Left renal cortex interstitium (tissue), 4 donors: ENCODE data around the gene CNTN5. TPM values are rescaled to one million over a fixed set of nuclear protein-coding genes. Genes with fewer than 3 reads are reported as not detected.
A peak's percentile ranks its signal among the peaks of the same experiment; 100 is the strongest.

ENCODE experiments used
- DNase-seq, 4 donors: peaks; one replicate each; pipeline ENCODE4 v3.0.0-alpha.2; 2013; ENCODE audit warnings: low read depth in 4 of 4, low spot score in 2 of 4, missing footprints in 1 of 4
- polyA plus RNA-seq, 4 donors: library from polyadenylated mRNA; unstranded; fragments of 120-200 nt; gene quantifications; one replicate each; pipeline ENCODE4 v1.2.1, GENCODE V29; 2013; ENCODE audit not compliant: insufficient read length in 4 of 4

The CNTN5 gene
- polyA plus RNA-seq, 4 donors, result 19.3 to 23.3 (median 20.7) TPM

GRCh38 chr11:99489581-99489980, 468.8 kb downstream of the CNTN5 start:
- DNase-seq, result no peak

- no peak for DNase-seq
Observed at GRCh38 chr11:99494065-99494464, 473.3 kb downstream of the CNTN5 start.

- no peak for DNase-seq
Observed at GRCh38 chr11:99501655-99502054, 480.9 kb downstream of the CNTN5 start.

DNA sequence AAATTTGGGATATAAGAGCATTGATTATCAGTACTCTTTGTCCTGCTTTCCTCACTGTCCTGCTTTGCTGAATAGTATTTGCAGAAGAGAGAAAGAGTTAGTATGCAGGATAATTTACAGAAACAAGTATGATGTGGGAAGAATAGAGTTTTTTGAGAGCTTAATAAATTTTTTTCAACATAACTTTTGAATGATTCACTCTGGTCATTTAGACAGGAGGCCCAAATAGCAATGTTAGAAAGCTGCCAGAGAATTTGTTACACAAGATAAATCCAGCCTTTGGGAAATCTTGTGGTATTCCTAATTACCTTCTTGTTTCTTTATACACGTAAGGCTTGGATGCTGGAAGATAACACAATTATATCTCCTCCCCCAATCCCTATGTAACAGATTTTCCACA, 484.6 kb downstream of the CNTN5 start:
- DNase-seq, result no peak

- no peak for DNase-seq
Observed at GRCh38 chr11:99505831-99506230, 485.1 kb downstream of the CNTN5 start.

GRCh38 chr11:99509863-99510262, 489.1 kb downstream of the CNTN5 start:
- no peak for DNase-seq

DNA sequence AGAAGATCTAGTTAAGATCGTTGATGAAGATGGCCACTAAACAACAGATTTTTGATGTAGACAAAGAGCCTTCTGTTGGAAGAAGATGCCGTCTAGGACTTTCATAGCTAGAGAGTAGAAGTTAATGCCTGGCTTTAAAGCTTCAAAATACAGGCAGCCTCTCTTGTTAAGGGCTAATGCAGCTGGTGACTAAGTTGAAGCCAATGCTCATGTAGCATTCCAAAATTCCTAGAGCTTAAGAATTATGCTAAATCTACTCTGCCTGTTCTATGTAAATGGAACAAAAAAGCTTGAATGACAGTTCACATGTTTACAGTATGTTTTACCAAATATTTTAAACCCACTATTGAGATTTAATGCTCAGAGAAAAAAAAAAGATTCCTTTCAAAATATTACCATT, 492.6 kb downstream of the CNTN5 start:
- DNase-seq, result no peak

GRCh38 chr11:99519095-99519494, 498.3 kb downstream of the CNTN5 start:
- DNase-seq, result no peak

DNA sequence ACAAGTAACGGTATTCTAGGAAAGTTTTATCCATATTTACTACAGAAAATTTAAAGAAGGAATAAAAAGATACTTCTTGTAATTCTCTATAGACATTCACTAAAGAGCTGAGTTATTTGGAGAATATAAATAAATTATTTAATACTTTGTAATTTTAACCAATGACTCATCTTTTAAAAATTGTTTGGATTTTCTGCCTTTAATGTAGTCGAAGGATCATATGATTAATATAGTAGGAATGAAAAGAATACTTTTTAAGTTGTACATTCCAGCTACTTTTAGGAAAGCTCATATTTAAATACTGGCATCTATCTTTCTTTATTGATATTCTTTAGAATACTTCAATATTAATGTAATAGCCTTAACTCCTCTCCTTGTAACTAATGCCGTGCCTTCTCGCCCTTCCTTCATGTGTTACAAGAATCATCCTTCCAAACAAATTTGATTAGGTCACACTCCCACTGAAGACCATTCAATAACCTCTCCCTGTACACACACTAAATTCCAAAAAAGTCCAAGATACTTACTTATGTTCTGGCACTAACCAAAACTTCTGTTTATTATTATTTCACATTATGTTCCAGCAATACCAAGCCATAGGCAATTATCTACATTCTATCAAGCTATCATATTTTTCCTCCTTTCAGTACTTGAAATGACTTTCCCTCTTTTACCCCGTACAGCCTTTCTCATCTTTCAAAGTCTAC, 501.9 kb downstream of the CNTN5 start:
- no peak for DNase-seq

DNA sequence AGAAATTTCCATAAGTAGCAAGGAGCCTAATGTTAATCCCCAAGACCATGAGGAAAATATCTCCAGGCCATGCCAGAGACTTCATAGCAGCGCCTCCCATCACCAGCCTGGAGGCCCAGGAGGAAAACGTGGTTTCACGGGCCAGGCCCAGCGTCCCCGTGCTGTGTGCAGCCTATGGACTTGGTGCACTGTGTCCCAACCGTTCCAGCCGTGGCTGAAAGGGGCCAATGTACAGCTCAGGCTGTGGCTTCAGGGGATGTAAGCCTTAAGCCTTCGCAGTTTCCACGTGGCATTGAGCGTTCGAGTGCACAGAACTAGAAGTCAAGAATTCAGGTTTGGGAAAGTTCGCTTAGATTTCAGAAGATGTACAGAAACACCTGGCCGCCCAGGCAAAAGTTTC, 510.7 kb downstream of the CNTN5 start:
- DNase-seq, result no peak

- no peak for DNase-seq
Observed at GRCh38 chr11:99534812-99535211, 514.1 kb downstream of the CNTN5 start.

DNA sequence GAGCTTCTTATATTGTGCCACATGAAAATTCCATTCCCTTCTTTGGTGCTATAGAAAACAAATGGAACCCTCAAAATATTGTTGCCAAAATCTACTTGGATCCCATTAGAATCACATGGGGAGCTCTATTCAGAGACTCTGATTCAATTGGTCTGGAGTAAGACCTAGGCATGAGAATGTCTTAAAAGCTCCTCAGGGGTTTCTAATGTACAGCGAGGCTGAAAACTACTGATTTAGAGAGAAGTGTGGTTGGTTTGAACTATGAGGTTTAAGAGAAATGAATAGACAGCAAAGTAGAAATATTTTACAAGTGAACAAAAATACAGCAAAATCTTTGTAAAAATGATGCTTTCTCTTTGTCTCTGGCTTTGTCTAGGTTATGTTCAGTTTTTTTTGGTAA, 514.7 kb downstream of the CNTN5 start:
- DNase-seq, result no peak

- no peak for DNase-seq
Observed at GRCh38 chr11:99535819-99536218, 515.1 kb downstream of the CNTN5 start.

DNA sequence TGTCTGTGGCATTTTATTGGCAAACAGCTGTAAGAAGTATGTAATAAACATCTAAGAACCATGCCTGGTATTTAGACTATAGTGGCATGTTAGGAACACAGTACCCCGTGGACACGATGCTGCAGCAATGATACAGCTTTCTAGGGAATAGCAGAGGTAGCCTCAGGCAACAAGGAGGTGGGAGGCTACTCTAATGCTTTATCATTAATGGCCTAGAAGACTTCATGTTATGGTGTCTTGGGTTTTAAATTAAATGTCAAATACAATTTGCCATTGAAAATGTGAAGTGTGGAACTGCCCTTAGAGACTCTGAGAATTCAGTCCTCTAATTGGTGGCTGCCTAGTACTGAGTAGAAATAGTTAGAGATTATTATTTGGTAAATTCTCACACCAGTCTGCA, 516.9 kb downstream of the CNTN5 start:
- DNase-seq, result no peak

DNA sequence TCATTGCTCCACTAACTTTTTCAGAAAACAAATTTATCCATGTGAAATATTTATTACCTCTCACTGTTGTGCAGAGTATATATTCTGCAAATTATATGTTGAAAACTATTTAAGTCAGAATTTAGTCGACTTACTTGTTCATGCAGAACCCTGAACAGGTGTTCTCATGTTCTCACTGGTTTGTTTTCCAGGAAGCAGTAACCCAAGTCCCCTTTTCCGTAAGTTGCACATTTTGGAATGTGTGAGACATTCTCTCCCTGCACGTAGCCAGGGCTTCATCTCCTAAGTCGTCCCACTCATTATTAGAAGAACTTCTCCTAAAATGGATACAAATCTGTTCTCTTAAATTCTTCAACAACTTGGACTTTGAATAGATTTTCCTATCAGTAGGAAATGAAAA, 524.9 kb downstream of the CNTN5 start:
- peak in 1 of 4 donors; percentile 6 for DNase-seq

- DNase-seq, result no peak
Observed at GRCh38 chr11:99548264-99548663, 527.5 kb downstream of the CNTN5 start.

DNA sequence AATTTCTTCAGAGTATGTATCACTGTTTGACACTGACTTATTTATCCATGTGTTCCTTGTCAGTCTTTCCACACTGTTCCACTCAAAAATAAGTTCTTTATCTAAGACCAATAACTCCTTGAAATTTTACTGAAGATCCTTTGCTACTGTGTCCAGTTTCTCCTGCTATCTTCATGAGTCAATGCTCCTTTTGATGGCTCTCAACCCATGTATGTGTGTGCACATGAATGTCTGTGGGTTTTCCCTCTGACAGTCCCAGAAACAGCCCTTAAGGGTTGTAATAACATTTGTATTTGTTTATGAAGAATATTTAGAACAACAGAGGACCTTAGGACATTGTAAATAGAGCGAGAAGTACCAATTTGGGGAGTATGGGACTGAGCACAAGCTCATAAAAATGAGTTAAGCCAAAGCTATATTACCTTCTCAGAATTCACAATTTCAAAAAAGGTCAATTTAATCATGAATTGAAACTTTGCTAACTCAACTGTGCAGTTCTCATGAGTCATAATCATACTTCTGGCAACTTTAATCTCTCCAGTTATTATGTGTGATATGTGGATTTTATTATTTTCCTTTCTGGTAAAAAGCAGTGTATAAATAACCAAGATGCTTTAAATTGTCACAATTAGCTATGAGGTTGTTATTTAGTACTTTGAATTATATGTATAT, 533.6 kb downstream of the CNTN5 start:
- DNase-seq, result no peak

DNA sequence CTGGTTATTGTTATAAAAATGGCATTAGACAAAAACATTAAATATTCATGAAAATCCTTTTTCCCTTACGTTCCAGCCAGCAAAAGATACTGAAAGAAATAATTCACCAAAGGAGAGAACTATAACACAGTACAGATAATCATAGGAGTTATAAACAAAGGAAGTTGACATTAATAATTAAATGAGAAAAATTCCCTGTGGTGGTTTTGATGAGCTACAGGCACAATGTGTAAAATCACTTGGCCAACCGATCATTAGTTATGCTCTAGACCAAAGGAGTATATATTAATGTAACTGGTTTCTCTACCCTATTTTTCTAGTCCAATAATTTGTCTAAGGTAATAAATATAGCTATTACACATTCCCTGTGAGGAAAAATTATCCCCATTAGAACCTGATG, 534.7 kb downstream of the CNTN5 start:
- DNase-seq, result no peak

DNA sequence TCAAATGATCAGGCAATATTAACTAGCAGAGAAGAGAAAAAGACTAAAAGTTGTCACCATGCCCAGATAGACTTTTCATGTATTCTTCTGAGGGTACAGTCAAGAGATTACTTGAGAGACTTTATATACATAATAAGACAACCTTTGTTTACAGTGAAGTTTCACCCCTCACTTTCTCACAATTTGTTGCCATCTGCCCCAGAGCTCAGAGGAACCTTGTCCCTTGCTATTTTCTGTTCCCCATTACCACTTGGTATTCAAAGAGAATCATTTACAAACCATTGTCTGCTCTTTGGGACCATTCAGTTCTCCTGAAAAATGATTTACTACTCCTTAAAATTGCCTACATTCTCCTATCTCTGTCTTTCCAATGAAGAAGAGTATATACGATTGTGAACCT, 544.6 kb downstream of the CNTN5 start:
- DNase-seq, result no peak

DNA sequence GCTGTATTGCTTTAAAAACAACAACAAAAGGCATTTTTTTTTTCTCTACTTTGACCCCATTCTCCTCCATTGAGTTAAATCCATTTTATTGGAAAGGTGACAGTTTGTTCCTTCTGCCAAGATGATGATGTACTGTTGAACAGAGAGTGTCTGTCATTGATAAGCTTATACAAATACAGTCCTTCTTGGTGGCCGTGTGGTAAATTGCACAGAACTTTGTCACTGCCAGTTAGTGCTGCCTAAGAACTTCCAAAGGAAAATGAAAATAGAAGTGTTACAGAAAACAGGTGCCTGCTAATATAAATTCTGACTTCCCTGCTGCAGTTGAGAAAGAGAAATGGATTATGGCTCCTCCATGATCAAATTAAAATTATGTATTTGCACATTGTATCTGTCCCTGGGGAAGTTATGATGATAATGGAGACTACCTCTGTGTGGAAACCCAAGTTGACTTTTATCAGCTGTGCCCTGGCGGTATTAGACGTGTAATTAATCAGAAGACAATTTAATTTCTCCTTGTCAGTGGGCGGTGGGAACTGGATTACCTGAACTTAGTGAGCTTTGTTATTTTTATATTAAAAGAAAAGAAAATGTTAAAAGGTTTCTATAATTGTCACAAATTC, 546.7 kb downstream of the CNTN5 start:
- DNase-seq, result no peak

DNA sequence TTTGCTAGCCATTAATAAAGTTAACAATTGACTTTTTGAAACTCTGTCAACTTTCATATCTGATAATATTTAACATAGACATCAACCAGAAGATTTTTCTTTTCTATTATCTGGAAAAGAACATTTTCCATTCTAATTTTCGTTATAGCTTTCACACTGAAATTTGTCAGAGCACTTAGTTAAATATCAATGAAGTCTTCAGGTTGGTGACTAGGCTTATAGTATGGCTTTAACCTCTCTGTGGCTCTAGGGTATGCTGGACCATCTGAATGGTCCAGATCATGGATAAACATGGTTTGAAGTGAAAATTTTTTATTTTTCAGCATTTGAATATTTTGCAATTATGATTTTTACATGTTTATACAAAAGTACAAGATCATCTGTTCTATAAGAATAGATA, 548.1 kb downstream of the CNTN5 start:
- no peak for DNase-seq

DNA sequence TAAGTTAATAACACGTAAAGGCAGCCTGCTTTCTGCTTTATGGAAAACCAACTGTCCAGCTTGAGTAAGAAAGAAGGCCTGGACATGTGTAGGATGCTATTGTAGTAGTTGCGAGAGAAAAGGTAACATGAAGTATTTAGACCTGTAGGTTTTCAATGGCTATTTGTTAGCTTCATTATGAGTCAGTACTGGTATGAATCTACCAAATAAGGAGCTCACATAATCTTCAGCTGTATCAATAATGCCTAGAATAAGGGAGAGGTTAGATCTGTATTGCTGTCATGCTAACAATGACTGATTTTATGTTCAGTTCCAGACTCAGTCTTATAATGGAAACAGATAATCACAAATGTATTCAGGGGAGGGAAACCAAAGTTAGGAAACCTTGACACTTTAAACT, 550.3 kb downstream of the CNTN5 start:
- no peak for DNase-seq
